Embryonic facial prominence (tissue), 1 donor: ENCODE data around the gene CLMP.

Experiments used
- DNase-seq: peaks from one replicate; pipeline ENCODE4 v3.0.0-alpha.2; 2016; ENCODE audit errors: extremely low spot score

The CLMP gene

DNA sequence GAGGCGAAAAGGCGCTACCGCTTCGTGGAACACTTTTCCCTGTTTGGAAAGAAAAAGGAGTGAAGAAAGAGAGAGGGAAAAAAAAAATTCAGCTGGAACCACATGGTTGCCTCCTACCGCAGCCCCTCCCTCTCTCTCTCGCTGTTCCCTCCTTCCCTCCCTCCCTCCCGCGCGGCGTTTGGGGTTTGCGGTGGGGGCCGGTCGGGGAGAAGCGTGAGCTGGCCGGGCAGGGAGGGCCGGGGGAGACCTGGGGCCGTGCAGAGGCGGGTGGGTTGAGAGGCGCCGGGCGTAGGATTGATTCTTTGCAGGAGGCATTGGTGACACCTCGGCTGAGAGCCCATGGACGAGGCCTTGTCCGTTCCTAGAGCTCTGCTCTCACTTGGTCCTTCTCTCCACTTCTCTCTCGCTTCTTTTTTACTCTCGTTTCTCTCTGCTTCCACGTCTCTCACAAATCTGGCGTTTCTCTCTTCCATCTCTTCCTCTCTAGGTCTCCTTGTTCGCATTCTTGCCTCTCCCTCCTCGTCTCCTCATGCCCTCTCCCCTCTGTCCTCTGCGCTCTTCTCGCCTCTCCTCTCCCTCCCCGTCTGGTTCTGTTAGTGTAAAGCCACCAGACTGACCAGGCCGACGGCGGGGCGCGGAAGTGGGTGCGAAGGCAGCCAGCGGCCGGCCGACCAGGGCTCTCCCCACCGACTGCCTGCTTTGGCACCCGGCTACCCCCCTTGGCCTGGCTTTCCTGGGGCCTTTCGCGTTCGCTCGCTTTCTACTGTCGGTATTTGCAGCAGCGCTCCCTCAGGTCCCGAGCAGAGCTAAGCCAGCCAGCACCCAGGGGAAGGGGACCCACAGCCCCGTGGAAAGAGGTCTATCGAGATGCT, at the start of gene CLMP:
Gene CLMP (minus strand): TSS at position 61 of the 872 bp plus-strand sequence. CDS start 308 bp downstream, outside the sequence.
- peak; percentile 83 for DNase-seq

- no peak for DNase-seq
Measured at GRCh38 chr11:123241874-123242543, 47.0 kb upstream of the CLMP start.

- no peak for DNase-seq
Measured at GRCh38 chr11:123241294-123241693, 46.2 kb upstream of the CLMP start.

DNA sequence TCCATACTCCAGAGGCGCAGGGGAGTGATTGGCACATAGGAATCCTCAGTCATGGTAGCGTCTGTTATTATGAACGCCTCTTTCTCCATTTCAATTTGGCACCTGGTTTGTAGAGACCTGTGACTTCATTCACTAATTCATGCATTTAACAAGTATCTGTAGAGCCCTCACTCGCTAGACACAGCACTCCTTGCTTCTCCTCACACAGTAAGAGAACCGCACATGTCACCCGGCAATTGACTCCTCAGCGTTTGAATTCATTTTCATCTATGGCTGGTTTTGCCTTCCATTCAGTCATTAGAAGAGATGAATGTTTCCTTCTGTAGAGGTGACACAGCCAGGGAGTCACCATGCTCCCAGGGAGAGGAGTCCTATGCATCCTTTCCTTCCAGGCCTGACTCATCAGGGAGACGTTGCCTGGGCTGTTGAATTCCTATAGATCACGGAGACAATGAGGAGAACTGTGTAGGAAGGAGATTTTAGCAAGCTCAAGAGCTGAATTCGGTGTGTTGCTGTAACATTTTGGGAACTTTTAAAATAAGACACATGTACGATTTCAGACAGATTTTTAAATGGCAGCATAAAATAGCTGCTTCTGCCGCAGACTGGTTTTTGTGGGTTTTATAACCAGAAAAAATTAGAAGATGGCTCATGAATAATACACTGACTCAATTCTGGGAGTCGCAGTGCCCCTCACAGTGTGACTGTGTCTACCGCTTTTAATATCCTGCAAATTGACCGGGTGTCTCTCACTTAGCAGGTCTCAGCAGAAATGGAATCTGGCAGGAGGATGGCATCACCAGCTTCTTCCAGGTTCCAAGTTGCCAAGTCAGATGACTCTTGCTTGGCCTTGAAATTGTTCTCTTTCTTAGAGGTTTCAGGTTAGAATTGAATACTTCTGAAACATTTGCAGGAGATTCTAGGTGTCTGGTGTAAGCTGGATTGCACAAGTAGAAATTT, 44.4 kb upstream of the CLMP start:
- DNase-seq = no peak

- no peak for DNase-seq
Measured at GRCh38 chr11:123238297-123238696, 43.2 kb upstream of the CLMP start.

- DNase-seq = no peak
Measured at GRCh38 chr11:123236879-123237278, 41.8 kb upstream of the CLMP start.

DNA sequence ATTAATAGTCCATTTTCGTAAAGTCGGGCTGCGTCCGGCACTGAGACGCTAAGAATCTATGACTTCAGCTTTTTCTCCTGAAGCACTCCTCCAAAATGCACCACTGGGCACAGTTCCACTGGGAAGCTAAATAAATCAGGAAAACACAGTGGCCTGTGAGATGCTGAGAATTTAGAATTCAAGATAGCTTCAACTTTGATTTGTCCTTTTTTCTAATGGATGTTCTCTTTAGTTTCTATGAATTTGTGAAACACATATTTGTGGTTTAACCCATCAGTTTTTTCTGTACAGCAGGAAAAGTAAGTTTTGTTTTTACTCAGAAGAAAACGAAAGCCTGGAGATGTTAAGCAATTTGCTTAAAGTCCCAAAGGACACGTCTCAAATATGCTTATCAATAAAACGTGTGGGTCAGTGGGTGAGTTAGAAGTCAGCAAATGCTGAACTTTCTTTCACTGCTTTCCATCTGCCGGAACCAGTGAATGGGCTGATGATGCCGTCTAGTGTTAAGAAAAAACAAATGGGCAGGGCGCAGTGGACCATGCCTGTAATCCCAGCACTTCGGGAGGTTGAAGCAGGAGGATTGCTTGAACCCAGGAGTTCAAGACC, 40.7 kb upstream of the CLMP start:
- no peak for DNase-seq

GRCh38 chr11:123235117-123235655, 40.1 kb upstream of the CLMP start:
- no peak for DNase-seq

DNA sequence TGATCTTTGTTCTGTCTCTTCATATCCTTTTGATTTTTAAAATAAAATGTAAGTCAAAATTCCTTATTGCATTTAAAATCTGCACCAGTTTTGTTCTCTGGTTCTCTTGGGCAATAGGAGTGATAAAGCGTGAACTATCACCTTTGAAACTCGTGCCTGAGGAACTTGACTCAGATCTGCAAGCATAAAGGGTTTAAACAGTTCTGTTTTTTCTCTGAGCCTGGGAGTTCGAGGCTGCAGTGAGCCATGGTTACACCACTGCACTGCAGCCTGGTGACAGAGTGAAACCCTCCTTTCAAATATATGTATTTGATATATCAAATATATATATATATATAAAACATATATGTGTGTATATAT, 38.9 kb upstream of the CLMP start:
- DNase-seq = no peak

- DNase-seq = no peak
Measured at GRCh38 chr11:123233280-123233974, 38.4 kb upstream of the CLMP start.

DNA sequence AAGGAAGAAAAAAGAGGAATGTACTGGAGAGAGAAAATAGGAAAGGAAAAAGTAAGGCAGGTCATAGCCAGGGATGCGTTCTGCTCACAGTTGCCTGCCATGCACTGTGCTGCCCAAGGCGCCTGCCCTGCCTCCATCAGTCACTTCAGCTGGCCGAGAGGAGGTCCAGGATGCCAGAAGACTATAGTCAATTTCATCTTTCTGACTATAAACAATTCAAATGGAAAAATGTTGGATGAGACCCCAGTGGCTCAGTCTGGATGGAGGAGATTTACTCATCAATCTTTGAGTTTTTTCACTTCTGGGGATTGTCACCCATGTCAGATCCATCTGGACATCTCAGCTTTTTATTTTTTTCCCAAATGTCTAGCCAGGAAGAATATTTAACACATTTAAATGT, 36.7 kb upstream of the CLMP start:
- DNase-seq = no peak

DNA sequence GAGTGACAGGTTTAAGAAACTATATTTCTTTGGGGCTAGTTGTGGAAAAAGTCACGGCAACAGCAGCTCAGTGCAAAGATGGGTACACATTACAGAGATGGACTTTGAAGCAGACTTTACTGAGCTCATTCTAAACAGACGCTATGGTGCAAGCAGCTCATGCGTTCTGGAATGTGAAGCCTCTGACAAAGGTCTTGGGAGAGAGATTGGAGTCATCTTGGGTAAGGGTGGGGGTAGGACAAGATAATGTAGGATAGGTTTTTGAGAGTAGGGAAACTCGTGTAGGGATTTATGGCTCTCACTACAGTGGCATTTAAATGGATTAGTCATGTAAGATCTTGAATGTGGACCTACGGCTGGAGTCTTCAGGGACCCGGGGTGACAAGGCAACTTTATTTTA, 36.2 kb upstream of the CLMP start:
- DNase-seq = no peak

- no peak for DNase-seq
Measured at GRCh38 chr11:123230346-123230745, 35.3 kb upstream of the CLMP start.

GRCh38 chr11:123228496-123229163, 33.6 kb upstream of the CLMP start:
- no peak for DNase-seq

- no peak for DNase-seq
Measured at GRCh38 chr11:123227763-123228495, 32.9 kb upstream of the CLMP start.

DNA sequence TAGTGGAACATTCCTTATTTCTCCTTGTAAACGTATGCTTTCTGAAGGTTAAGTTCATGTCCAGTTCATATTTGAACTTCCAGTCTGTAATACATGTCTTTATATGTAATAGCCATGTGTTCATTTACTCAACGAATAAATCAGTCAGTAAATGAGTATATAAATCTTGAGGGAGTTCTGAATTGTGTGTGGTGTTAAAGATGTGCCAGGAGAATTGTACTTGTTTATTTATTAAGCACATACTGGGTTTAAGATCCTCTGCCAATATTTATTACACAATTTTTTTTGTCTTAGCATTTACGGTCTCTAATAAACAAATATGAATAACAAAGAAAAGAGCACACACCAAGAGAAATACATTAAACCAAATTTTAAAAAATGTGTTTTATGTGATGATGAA, 26.5 kb upstream of the CLMP start:
- no peak for DNase-seq

DNA sequence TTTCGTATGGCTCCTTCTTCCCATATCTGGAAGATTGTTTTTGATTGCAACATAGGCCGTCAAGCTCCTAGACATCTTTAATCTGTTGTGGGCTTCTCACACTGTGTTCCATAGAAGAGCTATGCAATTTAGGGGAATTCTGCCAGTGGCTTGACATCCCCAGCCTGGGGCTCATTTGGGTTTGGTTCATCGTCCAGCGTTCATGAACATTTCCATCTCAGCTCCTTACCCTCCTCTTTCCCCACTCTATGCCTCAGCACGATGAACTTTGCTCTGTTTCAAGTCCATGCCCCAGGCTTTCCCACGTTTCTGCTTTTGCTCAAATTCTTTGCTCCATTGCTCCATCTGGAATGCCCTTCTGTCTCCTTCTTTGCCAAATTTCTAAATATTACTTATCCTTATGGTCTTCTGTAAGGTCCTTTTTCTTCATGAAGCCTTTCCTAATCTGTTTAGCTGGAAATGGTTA, 26.1 kb upstream of the CLMP start:
- DNase-seq = no peak

DNA sequence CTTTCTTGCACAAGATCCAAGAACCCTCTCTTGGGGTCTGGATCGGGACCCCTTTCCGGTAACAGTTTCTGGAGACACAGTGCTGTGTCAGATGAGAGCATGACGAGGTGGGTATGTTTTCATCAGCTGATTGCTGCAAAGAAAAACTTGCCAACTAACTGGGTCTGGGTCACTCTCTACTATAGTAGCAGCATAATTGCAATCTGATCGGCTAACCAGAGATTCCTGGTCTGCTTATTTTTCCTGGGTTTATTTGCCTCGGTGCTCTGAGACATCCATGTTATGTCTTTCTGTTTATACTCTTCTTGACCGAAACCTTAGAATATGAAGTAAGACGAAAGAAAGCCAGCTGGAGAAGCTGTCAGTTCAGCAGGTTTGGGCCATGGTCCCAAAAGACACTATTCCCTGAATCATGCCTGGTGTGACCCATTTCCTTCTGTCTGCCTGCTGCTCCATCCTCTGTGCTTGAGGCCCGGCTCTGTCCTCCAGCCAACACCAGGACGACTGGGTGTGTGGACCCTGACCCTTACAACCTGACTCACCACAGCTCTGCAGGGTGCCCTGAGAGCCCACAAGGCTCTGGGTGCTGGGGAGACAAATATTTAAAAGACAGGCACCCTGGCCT, 24.1 kb upstream of the CLMP start:
- no peak for DNase-seq

GRCh38 chr11:123218451-123218850, 23.4 kb upstream of the CLMP start:
- DNase-seq = no peak
